ENCODE data around the gene OPRL1.

Gene OPRL1

DNA sequence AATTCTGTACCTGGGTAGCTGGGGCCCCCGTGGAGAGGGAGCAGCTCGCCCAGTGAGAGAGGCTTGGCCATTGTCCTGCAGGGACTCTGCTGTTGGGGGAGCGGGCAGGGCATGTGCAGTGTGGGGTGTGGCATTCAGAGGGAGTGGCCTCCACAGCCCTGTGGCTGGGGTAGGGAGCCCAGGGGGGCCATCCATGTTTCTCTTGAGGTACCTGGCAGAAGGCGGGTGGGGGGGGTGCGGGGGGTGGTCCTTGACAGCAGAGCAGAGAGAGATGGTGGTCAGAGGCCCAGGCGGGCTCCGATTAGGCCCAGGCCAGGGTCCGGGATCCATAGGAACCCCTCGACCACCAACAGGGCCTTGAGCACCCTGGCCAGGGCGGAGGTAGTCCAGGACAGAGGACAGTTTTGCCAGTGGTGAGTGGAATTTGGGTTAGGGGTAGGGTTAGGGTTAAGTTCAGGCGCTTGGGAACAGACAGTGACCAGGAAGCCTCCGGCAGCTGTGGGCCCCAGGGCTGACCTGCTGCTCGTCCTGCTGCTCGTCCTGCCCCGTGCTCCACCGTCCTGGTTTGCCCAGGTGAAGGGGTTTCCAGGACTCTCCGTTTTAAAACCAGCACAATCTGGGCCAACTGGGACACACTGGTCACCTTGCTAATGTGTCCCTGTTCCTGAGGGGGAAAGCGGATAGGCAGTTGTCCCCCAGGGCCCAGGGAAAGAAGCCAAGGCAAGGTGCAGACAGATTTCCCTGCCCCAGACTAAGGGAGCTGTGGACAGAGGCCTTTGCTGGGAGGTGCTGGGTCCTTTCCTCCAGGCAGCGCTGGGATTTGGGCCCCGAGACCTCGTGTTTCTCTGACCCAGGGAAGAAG is 59.5 kb downstream of the OPRL1 start:
- H3K4me3 ChIP-seq (ENCODE audit: low read depth, low read length) = no peak overlapping the region

GRCh38 chr20:64140061-64140931 is 60.4 kb downstream of the OPRL1 start:
- H3K4me3 ChIP-seq (ENCODE audit: low read depth, low read length) = no peak overlapping the region

- H3K4me3 ChIP-seq (ENCODE audit: low read depth, low read length) = no peak overlapping the region
These were observed 61.1 kb downstream of the OPRL1 start for GRCh38 chr20:64140956-64141355.

DNA sequence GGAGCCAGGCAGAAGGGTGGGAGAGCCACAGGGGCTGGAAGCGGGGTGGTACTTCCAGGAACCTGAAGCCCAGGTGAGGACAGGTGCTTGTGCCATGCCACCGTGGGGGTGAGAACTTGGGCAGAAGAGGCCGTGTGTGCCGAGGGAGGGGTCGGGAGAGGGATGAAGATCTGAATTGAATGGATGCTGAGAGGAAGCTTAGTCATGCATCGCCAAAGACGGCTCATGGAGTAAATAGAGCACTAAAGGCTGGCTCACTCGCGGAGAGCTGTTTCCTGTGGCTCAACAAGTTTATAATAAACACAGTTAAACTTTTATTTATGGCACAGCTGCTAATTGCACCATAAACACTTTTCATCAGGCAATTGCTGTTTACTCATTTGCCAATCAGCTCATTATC is 62.7 kb downstream of the OPRL1 start:
- H3K4me3 ChIP-seq (ENCODE audit: low read depth, low read length) = no peak overlapping the region

- no peak overlapping the region for H3K4me3 ChIP-seq (ENCODE audit: low read depth, low read length)
These were observed 63.3 kb downstream of the OPRL1 start for GRCh38 chr20:64143018-64143801.

- H3K4me3 ChIP-seq (ENCODE audit: low read depth, low read length) = no peak overlapping the region
These were observed 64.4 kb downstream of the OPRL1 start for GRCh38 chr20:64144144-64144912.

DNA sequence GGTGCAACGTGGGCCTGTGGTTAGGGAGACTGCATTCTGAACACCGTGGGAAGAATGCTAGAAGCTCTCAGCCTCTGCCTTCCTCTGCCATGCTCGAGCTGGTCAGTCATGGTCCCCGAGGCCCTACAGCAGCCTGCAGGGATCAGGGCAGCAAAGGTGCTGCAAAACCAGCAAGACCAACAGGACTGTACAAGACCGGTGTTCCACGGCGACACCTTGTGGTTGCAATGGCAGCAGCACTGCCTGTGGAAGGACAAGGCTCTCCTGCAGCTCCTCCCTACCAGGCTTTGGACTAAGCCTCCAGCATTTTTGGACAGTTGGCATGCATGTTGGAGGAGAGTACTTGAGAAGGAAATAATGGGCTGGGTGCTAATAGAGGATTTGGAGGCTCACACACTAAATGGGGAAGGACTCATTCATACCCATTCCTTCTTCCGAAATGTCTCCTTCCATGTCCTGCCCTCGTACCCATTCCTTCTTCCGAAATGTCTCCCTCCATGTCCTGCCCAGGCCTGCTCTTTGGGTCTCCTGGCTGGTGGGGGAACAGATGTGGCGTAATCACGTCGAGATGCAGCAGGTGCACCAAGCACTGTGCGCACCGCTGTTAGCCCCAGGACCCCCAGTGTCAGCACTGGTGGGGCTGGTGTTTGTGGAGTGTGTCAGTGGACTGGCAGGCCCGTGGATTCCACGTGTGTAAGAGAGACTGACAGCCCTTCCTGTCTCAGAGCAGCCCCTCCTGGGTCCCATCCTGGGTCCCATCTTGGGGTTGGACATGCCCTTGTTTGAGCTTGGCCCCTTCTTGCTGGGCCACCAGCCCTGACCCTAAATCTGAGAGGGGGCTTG is 65.8 kb downstream of the OPRL1 start:
- no peak overlapping the region for H3K4me3 ChIP-seq (ENCODE audit: low read depth, low read length)

GRCh38 chr20:64146301-64146935 is 66.5 kb downstream of the OPRL1 start:
- H3K4me3 ChIP-seq (ENCODE audit: low read depth, low read length) = no peak overlapping the region

DNA sequence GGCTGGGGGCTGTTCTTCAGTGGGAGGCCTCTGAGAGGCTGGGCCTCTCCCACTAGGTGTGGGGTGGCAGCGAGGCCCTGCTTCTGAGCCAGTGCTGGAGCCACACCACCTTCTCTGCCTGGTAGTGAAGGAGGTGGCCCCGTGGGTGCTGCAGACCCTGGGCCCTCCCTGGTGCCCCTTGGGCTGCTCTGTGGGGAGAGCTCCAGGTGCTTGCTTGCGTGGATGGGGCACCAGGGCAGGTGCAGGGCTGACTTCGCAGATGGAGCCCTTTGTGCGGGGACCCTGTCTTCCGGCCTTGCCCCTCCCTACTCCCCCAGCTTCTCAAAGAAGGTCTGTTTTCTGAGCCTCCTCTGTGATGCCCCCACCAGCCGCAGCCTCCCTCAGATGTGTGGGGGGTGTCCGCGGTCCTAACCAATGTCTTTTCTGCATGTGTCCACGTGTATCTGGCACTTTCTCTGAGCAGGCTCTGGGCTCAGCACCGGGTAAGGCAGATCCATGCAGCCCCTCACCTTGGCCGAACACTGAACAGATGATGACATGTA is 67.1 kb downstream of the OPRL1 start:
- H3K4me3 ChIP-seq (ENCODE audit: low read depth, low read length) = no peak overlapping the region

- no peak overlapping the region for H3K4me3 ChIP-seq (ENCODE audit: low read depth, low read length)
These were observed 68.7 kb downstream of the OPRL1 start for GRCh38 chr20:64148581-64148980.

- no peak overlapping the region for H3K4me3 ChIP-seq (ENCODE audit: low read depth, low read length)
These were observed 69.3 kb downstream of the OPRL1 start for GRCh38 chr20:64149141-64149540.

- H3K4me3 ChIP-seq (ENCODE audit: low read depth, low read length) = no peak overlapping the region
These were observed 70.1 kb downstream of the OPRL1 start for GRCh38 chr20:64149809-64150560.

Measured in iPS-11a (cell line).